Activated CD4-positive, alpha-beta T cell treated with anti-CD3 and anti-CD28 coated beads, Interleukin-2, Interleukin-6, amounts not matched to agents 100 ng/mL and 50 ng/mL, durations not matched to agents 16 hours and 8 hours (primary cell): ENCODE data around the gene TMEM271.
"Not testable (repeated sequence)": the region's sequence is repeated elsewhere in the genome, so short reads cannot be mapped to it uniquely, and the experiment has no call there.

Experiments
- DNase-seq: peaks from one replicate; pipeline ENCODE4 v3.0.0-alpha.2; 2020

The TMEM271 gene

GRCh38 chr4:561426-561825, 14.7 kb downstream of the TMEM271 start:
- DNase-seq = no peak

GRCh38 chr4:560731-561291, 15.3 kb downstream of the TMEM271 start:
- no peak for DNase-seq

GRCh38 chr4:560061-560460, 16.0 kb downstream of the TMEM271 start:
- DNase-seq = no peak

GRCh38 chr4:555566-556275, 20.4 kb downstream of the TMEM271 start:
- DNase-seq = no peak

GRCh38 chr4:554793-555320, 21.2 kb downstream of the TMEM271 start:
- DNase-seq = not testable (repeated sequence)

GRCh38 chr4:552019-552418, 24.1 kb downstream of the TMEM271 start:
- DNase-seq = no peak

GRCh38 chr4:550268-550667, 25.8 kb downstream of the TMEM271 start:
- DNase-seq = not testable (repeated sequence)

- no peak for DNase-seq
These were observed 27.1 kb downstream of the TMEM271 start for GRCh38 chr4:548976-549375.

- DNase-seq = no peak
These were observed 30.5 kb downstream of the TMEM271 start for GRCh38 chr4:545612-546011.

- DNase-seq = no peak
These were observed 31.5 kb downstream of the TMEM271 start for GRCh38 chr4:544386-545105.

GRCh38 chr4:541271-541670, 34.8 kb downstream of the TMEM271 start:
- DNase-seq = no peak

- no peak for DNase-seq
These were observed 37.5 kb downstream of the TMEM271 start for GRCh38 chr4:538542-539142.

GRCh38 chr4:537436-538264, 38.4 kb downstream of the TMEM271 start:
- no peak for DNase-seq

GRCh38 chr4:536351-536972, 39.6 kb downstream of the TMEM271 start:
- no peak for DNase-seq

- no peak for DNase-seq
These were observed 40.2 kb downstream of the TMEM271 start for GRCh38 chr4:535924-536281.

GRCh38 chr4:535181-535923, 40.7 kb downstream of the TMEM271 start:
- DNase-seq = no peak

GRCh38 chr4:534576-535151, 41.4 kb downstream of the TMEM271 start:
- DNase-seq = no peak

- DNase-seq = no peak
These were observed 42.0 kb downstream of the TMEM271 start for GRCh38 chr4:534101-534575.

- DNase-seq = no peak
These were observed 42.6 kb downstream of the TMEM271 start for GRCh38 chr4:533318-534100.
